Caco-2 (cell line): ENCODE results near the gene PPIH. TPM values are rescaled to one million over a fixed set of nuclear protein-coding genes. Genes with fewer than 3 reads are reported as not detected.
A peak's percentile ranks its signal among the peaks of the same experiment; 100 is the strongest.

Experiments
- BruUV-seq: library from RNA; stranded (reverse); fragments of 400-500 nt; replicated peaks from 2 replicates; lab custom pipeline; 2021; lab: Mats Ljungman, UMichigan
- CTCF ChIA-PET: fragments of 300-600 bp; sonication (Branson Sonifier 250); formaldehyde crosslinking; loops from one replicate; lab custom pipeline; 2022; ENCODE audit warnings: antibody characterized with exemption; lab: Charles Lee
- POLR2A ChIA-PET: fragments of 300-600 bp; sonication (Branson Sonifier 250); formaldehyde crosslinking; loops from one replicate; lab custom pipeline; 2022; ENCODE audit warnings: antibody characterized with exemption; lab: Charles Lee
- DNase-seq, 2 experiments: peaks; one replicate each; pipeline versions ENCODE4 v3.0.0 to v3.0.0-alpha.2; 2020 to 2022
- H3K27me3 ChIP-seq: replicated peaks from 2 replicates; pipeline ENCODE4 v1.6.0; 2011; ENCODE audit warnings: low read length; ENCODE audit not compliant: control insufficient read depth, insufficient read depth
- H3K36me3 ChIP-seq: 2 replicates; pipeline ENCODE4 v1.5.1; 2011; ENCODE audit warnings: low read length; ENCODE audit not compliant: control insufficient read depth, insufficient read depth
- H3K4me1 ChIP-seq: fragments of 250-450 bp; sonication (Bioruptor Pico); 2 replicates; pipeline ENCODE4 v1.5.1; 2020; ENCODE audit warnings: mild to moderate bottlenecking
- H3K4me3 ChIP-seq: 2 replicates; pipeline ENCODE4 v1.5.1; 2011; ENCODE audit warnings: low read depth, mild to moderate bottlenecking, control low read depth, low read length
- H3K9me3 ChIP-seq: fragments of 250-450 bp; sonication (Bioruptor Pico); 2 replicates; pipeline ENCODE4 v1.5.1; 2020; ENCODE audit warnings: mild to moderate bottlenecking, moderate library complexity
- H3K27ac Mint-ChIP-seq: one replicate; pipeline ENCODE4 v1.8.0; 2022; ENCODE audit warnings: mixed read lengths; ENCODE audit not compliant: unreplicated experiment
- H3K27me3 Mint-ChIP-seq: one replicate; pipeline ENCODE4 v1.8.0; 2022; ENCODE audit warnings: mixed read lengths; ENCODE audit not compliant: insufficient read depth, unreplicated experiment
- H3K36me3 Mint-ChIP-seq: one replicate; pipeline ENCODE4 v1.8.0; 2022; ENCODE audit warnings: mild to moderate bottlenecking, mixed read lengths; ENCODE audit not compliant: insufficient read depth, unreplicated experiment
- H3K4me1 Mint-ChIP-seq: one replicate; pipeline ENCODE4 v1.8.0; 2022; ENCODE audit warnings: low read depth, mixed read lengths; ENCODE audit not compliant: unreplicated experiment
- H3K4me3 Mint-ChIP-seq: one replicate; pipeline ENCODE4 v1.8.0; 2022; ENCODE audit warnings: mild to moderate bottlenecking, moderate library complexity, mixed read lengths; ENCODE audit not compliant: unreplicated experiment
- H3K9me3 Mint-ChIP-seq: one replicate; pipeline ENCODE4 v1.8.0; 2022; ENCODE audit warnings: mixed read lengths; ENCODE audit not compliant: unreplicated experiment
- CTCF ChIP-seq, 2 experiments: fragments of 200-600 bp in 1 of 2; IDR thresholded peaks; 1 replicate in 1 of 2; 2 replicates in 1 of 2; pipeline versions ENCODE4 v1.5.1 to v1.8.0; 2011 to 2022; ENCODE audit warnings: antibody characterized with exemption in 1 of 2, control low read depth in 1 of 2, inconsistent platforms in 1 of 2, low read depth in 1 of 2, low read length in 1 of 2, mild to moderate bottlenecking in 1 of 2, moderate library complexity in 1 of 2; ENCODE audit not compliant: insufficient read depth in 1 of 2, severe bottlenecking in 1 of 2, unreplicated experiment in 1 of 2
- intact Hi-C: fragments of 100-400 bp; cut with micrococcal nuclease; formaldehyde crosslinking; loops from one replicate; pipeline ENCODE4 v1.10.0; 2022; ENCODE audit not compliant: unreplicated experiment
- total RNA-seq: library from RNA; stranded (reverse); gene quantifications from 2 replicates; pipeline ENCODE4 v1.2.3, GENCODE V29; 2022

Gene PPIH
- total RNA-seq, 1 experiment from 2014 or later: 54.7 TPM

GRCh38 chr1:42689912-42690311, 31.7 kb downstream of the PPIH start:
- Histone ChIP-seq H3K9me3 (no peaks in the 10 kb centered on the region), H3K27me3 (no peaks in the 10 kb centered on the region), H3K36me3 (no peaks in the 10 kb centered on the region), H3K4me1 (peaks cover 56% of the 10 kb centered on the region), H3K4me3 (no peak overlapping the region)
- BruUV-seq: no TSS peak
- no peaks in the 10 kb centered on the region for H3K27me3 Mint-ChIP-seq
- no peak for TF ChIP-seq CTCF (IDR thresholded peaks at IDR 0.05; ENCODE audit: insufficient read depth in 1 of 2, low read depth in 1 of 2, low read length in 1 of 2, severe bottlenecking in 1 of 2, unreplicated experiment in 1 of 2)
- DNase-seq: no peak
- H3K27ac Mint-ChIP-seq: no peak overlapping the region
- intact Hi-C loops: no loop called here
- H3K36me3 Mint-ChIP-seq: peaks cover 50% of the 10 kb centered on the region
- CTCF ChIA-PET: interaction anchor here (1.5 kb wide), 1 partner anchor 112 kb away, joined by 7 read pairs; no protein-coding TSS in a partner anchor
- no peaks in the 10 kb centered on the region for H3K9me3 Mint-ChIP-seq
- peaks cover 20% of the 10 kb centered on the region for H3K4me1 Mint-ChIP-seq
- no peak overlapping the region for H3K4me3 Mint-ChIP-seq
- POLR2A ChIA-PET: interaction anchor here (1.0 kb wide), 1 partner anchor 8 kb away, joined by 4 read pairs; the partner anchor contains the start of gene YBX1

- DNase-seq: no peak
- Mint-ChIP-seq H3K4me1 (peaks cover 19% of the 10 kb centered on the region), H3K9me3 (no peaks in the 10 kb centered on the region), H3K27ac (no peak overlapping the region), H3K36me3 (peaks cover 50% of the 10 kb centered on the region), H3K4me3 (no peak overlapping the region), H3K27me3 (no peaks in the 10 kb centered on the region)
- no peaks in the 10 kb centered on the region for H3K9me3 ChIP-seq
- peaks cover 49% of the 10 kb centered on the region for H3K4me1 ChIP-seq
- ChIA-PET CTCF (interaction anchor here (1.5 kb wide), 1 partner anchor 112 kb away, joined by 7 read pairs; no protein-coding TSS in a partner anchor), POLR2A (interaction anchor here (1.0 kb wide), 1 partner anchor 8 kb away, joined by 4 read pairs; the partner anchor contains the start of gene YBX1)
- no peak overlapping the region for H3K4me3 ChIP-seq
- intact Hi-C loops: no loop called here
- peak in 1 of 2 experiments; percentile 21 for TF ChIP-seq CTCF (IDR thresholded peaks at IDR 0.05; ENCODE audit: insufficient read depth in 1 of 2, low read depth in 1 of 2, low read length in 1 of 2, severe bottlenecking in 1 of 2, unreplicated experiment in 1 of 2)
- BruUV-seq: no TSS peak
- H3K27me3 ChIP-seq: no peaks in the 10 kb centered on the region
- no peaks in the 10 kb centered on the region for H3K36me3 ChIP-seq
These were observed 32.4 kb downstream of the PPIH start for GRCh38 chr1:42690477-42691156.

- Mint-ChIP-seq H3K36me3 (peaks cover 55% of the 10 kb centered on the region), H3K27me3 (no peaks in the 10 kb centered on the region), H3K4me3 (no peak overlapping the region), H3K4me1 (peaks cover 23% of the 10 kb centered on the region), H3K9me3 (no peaks in the 10 kb centered on the region), H3K27ac (no peak overlapping the region)
- intact Hi-C loops: no loop called here
- H3K4me1 ChIP-seq: peaks cover 44% of the 10 kb centered on the region
- no peaks in the 10 kb centered on the region for H3K36me3 ChIP-seq
- no peaks in the 10 kb centered on the region for H3K27me3 ChIP-seq
- no peak for DNase-seq
- BruUV-seq: no TSS peak
- no peaks in the 10 kb centered on the region for H3K9me3 ChIP-seq
- no peak for TF ChIP-seq CTCF (IDR thresholded peaks at IDR 0.05; ENCODE audit: insufficient read depth in 1 of 2, low read depth in 1 of 2, low read length in 1 of 2, severe bottlenecking in 1 of 2, unreplicated experiment in 1 of 2)
- ChIA-PET POLR2A (interaction anchor here (2.0 kb wide), 1 partner anchor 9 kb away, joined by 20 read pairs; the partner anchor contains the start of gene YBX1), CTCF (interaction anchor here (1.5 kb wide), 1 partner anchor 113 kb away, joined by 7 read pairs; no protein-coding TSS in a partner anchor)
- H3K4me3 ChIP-seq: no peak overlapping the region
These were observed 32.9 kb downstream of the PPIH start for GRCh38 chr1:42691157-42691498.
